C4-2B (cell line): ENCODE data around the gene SLC9A6.

Experiments
- CTCF ChIP-seq: fragments of 450-650 bp; conservative IDR thresholded peaks from 2 replicates; pipeline ENCODE4 v1.5.1; 2017; ENCODE audit warnings: mild to moderate bottlenecking
- ZFX ChIP-seq: fragments of 450-650 bp; IDR thresholded peaks from 2 replicates; pipeline ENCODE4 v1.6.1; 2017

- TF ChIP-seq CTCF (no peak), ZFX (no peak)
These were observed 29.8 kb downstream of the SLC9A6 start for GRCh38 chrX:136015016-136015415.
